RWPE2 (cell line): ENCODE measurements around the gene DVL1.
A peak's percentile ranks its signal among the peaks of the same experiment; 100 is the strongest.

Source experiments
- ATAC-seq: fragments of 200-7000 bp; cut with Tn5 transposase; 3 replicates; pipeline ENCODE4 v1.9.1; 2021; ENCODE audit warnings: low read depth
- DNase-seq: peaks from one replicate; pipeline ENCODE4 v3.0.0-alpha.2; 2020; ENCODE audit warnings: low spot score
- H3K27ac ChIP-seq: fragments of 450-650 bp; 2 replicates; pipeline ENCODE4 v1.5.1; 2017; ENCODE audit warnings: mild to moderate bottlenecking; ENCODE audit not compliant: poor library complexity, severe bottlenecking
- H3K27me3 ChIP-seq: fragments of 250-450 bp; sonication (Bioruptor Pico); 2 replicates; pipeline ENCODE4 v1.5.1; 2021; ENCODE audit warnings: mild to moderate bottlenecking, moderate library complexity; ENCODE audit not compliant: insufficient read depth, poor library complexity, severe bottlenecking
- H3K36me3 ChIP-seq: fragments of 250-450 bp; sonication (Bioruptor Pico); 2 replicates; pipeline ENCODE4 v1.5.1; 2020; ENCODE audit warnings: low read depth, mild to moderate bottlenecking, moderate library complexity
- H3K4me1 ChIP-seq: fragments of 250-450 bp; sonication (Bioruptor Pico); 2 replicates; pipeline ENCODE4 v1.5.1; 2021; ENCODE audit warnings: mild to moderate bottlenecking, moderate library complexity; ENCODE audit not compliant: insufficient read depth, poor library complexity, severe bottlenecking
- H3K4me3 ChIP-seq: fragments of 250-450 bp; sonication (Bioruptor Pico); 2 replicates; pipeline ENCODE4 v1.5.1; 2021; ENCODE audit warnings: mild to moderate bottlenecking, moderate library complexity; ENCODE audit not compliant: severe bottlenecking
- H3K9me3 ChIP-seq: fragments of 250-450 bp; sonication (Bioruptor Pico); 2 replicates; pipeline ENCODE4 v1.5.1; 2021; ENCODE audit warnings: mild to moderate bottlenecking, moderate library complexity; ENCODE audit not compliant: severe bottlenecking
- TF ChIP-seq, protein P1 (sequence below): fragments of 450-650 bp; IDR thresholded peaks from one replicate; pipeline ENCODE4 v1.5.1; 2017; ENCODE audit warnings: mild to moderate bottlenecking, moderate library complexity; ENCODE audit not compliant: poor library complexity, severe bottlenecking

DVL1 gene

DNA sequence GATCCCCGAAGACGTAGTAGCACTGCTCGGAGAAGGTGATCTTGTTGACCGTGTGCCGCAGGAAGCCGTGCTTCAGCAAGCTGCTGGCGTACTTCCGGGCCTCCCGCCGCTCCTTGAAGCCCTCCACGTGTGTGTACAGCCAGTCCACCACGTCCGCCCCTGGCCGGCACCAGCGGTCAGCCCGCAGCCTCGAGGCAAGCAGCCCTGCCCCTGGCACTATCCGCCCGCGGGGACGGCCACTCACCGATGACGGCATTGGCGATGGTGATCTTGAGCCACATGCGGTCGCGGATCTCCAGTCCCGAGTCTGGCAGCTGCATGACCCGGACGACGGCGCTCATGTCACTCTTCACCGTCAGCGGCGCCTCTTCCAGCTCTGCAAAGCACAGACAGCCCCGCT, 10.9 kb downstream of the DVL1 start:
- Histone ChIP-seq H3K4me3 (no peak overlapping the region), H3K9me3 (no peaks in the 10 kb centered on the region), H3K4me1 (no peaks in the 10 kb centered on the region), H3K36me3 (peaks cover 46% of the 10 kb centered on the region), H3K27ac (no peak overlapping the region), H3K27me3 (no peaks in the 10 kb centered on the region)
- TF ChIP-seq, protein P1, sequence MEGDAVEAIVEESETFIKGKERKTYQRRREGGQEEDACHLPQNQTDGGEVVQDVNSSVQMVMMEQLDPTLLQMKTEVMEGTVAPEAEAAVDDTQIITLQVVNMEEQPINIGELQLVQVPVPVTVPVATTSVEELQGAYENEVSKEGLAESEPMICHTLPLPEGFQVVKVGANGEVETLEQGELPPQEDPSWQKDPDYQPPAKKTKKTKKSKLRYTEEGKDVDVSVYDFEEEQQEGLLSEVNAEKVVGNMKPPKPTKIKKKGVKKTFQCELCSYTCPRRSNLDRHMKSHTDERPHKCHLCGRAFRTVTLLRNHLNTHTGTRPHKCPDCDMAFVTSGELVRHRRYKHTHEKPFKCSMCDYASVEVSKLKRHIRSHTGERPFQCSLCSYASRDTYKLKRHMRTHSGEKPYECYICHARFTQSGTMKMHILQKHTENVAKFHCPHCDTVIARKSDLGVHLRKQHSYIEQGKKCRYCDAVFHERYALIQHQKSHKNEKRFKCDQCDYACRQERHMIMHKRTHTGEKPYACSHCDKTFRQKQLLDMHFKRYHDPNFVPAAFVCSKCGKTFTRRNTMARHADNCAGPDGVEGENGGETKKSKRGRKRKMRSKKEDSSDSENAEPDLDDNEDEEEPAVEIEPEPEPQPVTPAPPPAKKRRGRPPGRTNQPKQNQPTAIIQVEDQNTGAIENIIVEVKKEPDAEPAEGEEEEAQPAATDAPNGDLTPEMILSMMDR: no peak
- DNase-seq (no peak), ATAC-seq (no peak)

DNA sequence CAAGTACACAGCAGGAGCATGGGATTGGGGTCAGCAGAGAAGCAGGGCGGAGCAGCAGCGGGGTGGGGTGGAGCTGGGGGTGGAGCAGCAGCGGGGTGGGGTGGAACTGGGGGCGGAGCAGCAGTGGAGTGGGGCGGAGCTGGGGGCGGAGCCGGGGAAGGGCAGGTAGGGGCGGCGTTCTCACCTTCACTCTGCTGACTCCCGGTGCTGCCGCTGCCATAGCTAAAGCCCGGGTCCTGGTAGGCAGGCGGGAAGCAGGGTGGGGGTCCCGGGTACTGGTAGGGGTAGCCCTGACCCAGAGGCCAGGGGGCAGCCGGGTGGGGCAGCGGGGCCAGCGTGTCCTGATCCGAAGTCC, 11.4 kb downstream of the DVL1 start:
- no peak overlapping the region for H3K27ac ChIP-seq
- H3K9me3 ChIP-seq: no peaks in the 10 kb centered on the region
- DNase-seq (no peak), ATAC-seq (peak; percentile 69)
- peaks cover 46% of the 10 kb centered on the region for H3K36me3 ChIP-seq
- H3K4me1 ChIP-seq: no peaks in the 10 kb centered on the region
- TF ChIP-seq, protein P1: no peak
- H3K27me3 ChIP-seq: no peaks in the 10 kb centered on the region
- H3K4me3 ChIP-seq: no peak overlapping the region

DNA sequence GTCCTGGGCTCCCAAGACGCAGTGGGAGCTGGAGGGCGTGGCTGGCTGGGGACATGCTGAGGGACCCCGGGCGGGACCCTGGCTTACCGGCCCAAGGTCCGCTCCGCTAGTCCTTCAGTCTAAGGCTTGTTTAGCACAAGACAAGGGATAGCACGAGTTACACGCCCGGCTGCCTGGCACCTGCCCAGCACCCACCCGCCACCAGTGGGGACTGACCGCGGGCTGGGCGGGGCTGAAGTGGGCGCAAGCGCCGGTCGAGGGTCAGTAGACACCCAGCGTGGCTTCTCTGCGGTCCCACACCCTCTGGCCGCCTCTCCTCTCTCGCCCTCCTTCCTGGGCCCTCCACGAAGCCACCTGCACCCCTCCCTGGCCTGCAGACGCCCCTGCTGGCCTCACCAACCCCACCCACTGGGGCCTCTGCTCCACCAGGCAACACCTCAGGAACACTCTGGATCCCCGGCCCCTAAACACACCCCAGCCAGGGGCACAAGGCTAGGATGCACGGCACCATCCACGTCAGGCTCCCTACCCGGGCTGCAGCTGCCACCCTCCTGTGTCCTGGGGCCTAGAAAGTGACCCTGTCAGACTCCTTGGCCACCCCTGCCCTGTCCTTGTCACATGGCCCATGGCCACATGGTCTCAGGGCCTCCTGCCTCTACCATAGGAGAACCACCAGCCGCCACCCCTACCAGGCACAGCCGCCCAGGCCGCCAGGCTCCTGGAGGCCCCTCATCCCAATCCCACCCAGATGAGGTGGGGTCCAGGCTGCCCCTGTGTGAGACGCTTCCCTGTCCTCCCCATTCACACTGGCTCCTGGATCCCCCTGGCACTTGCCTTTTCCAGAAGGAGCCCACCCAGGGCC, 12.1 kb downstream of the DVL1 start:
- peaks cover 46% of the 10 kb centered on the region for H3K36me3 ChIP-seq
- no peaks in the 10 kb centered on the region for H3K27me3 ChIP-seq
- H3K4me1 ChIP-seq: peaks cover 5% of the 10 kb centered on the region
- TF ChIP-seq, protein P1: no peak
- DNase-seq (no peak), ATAC-seq (no peak)
- no peak overlapping the region for H3K4me3 ChIP-seq
- H3K9me3 ChIP-seq: no peaks in the 10 kb centered on the region
- H3K27ac ChIP-seq: no peak overlapping the region

DNA sequence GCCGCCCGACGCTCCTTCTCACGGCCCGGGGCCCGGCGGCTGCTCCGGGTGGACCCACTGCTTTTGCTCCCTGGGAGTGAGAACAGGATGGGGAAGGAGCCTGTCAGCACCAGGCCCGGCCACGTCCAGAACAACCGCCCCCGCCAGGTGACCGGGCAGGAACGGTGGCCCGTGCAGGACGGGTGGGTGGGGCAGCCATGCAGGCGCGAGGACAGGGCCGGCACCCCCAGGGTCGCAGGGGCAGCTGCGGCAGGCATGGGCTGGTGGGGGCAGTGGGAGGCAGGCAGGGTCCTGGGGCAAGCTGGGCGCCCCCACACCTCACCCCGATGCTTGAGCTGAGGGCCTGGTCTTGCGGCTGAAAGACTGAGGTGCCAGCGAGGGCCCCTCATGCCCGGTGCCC, 12.8 kb downstream of the DVL1 start:
- Histone ChIP-seq H3K27me3 (no peaks in the 10 kb centered on the region), H3K4me1 (peaks cover 8% of the 10 kb centered on the region), H3K4me3 (no peak overlapping the region), H3K36me3 (peaks cover 42% of the 10 kb centered on the region), H3K9me3 (no peaks in the 10 kb centered on the region), H3K27ac (no peak overlapping the region)
- TF ChIP-seq, protein P1: no peak
- DNase-seq (no peak), ATAC-seq (no peak)

DNA sequence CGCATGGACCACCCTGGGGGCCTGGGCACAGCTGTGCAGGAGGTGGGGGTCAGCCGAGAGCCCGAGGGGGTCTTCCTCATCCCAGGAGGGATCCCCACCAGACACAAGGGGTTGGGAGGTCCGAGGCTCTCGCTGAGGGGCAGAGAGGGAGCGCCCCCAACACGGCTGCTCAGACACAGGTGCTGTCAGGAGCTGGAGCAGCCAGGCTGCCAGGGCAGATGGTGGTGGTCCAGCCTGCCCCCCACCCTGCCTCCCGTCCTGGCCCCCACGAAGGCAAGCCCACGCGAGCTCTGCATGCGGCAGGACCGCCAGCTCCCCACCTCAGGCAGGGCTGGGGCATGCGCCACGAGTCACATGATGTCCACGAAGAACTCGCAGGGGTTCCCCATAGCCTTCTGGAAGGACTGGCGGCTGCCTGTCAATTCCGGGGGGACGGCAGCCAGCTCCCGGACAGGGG, 13.4 kb downstream of the DVL1 start:
- H3K27me3 ChIP-seq: no peaks in the 10 kb centered on the region
- H3K4me3 ChIP-seq: no peak overlapping the region
- peaks cover 36% of the 10 kb centered on the region for H3K36me3 ChIP-seq
- H3K27ac ChIP-seq: no peak overlapping the region
- DNase-seq (no peak), ATAC-seq (no peak)
- H3K9me3 ChIP-seq: no peaks in the 10 kb centered on the region
- H3K4me1 ChIP-seq: peaks cover 15% of the 10 kb centered on the region
- TF ChIP-seq, protein P1: no peak
